ENCODE data around the gene SPATA2. TPM values are rescaled to one million over a fixed set of nuclear protein-coding genes. Genes with fewer than 3 reads are reported as not detected.
A peak's percentile ranks its signal among the peaks of the same experiment; 100 is the strongest.
"Not testable (repeated sequence)": the region's sequence is repeated elsewhere in the genome, so short reads cannot be mapped to it uniquely, and the experiment has no call there.

Gene SPATA2
- polyA plus RNA-seq, 3 donors from 2014 or later: 1.2 to 5.3 (median 2.2) TPM

GRCh38 chr20:49861232-49861631, 54.1 kb downstream of the SPATA2 start:
- Mint-ChIP-seq H3K27ac (peak overlapping the region in 3 of 6 donors; percentile 21 to 69 (median 44)), H3K36me3 (peaks cover 8 to 36% (median 9%) of the 10 kb centered on the region in 3 donors)
- H3K27me3 Mint-ChIP-seq (ENCODE audit: low read depth in 3 of 3); H3K9me3 Mint-ChIP-seq; H3K4me3 Mint-ChIP-seq; H3K4me1 Mint-ChIP-seq; DNase-seq: not testable (repeated sequence)

GRCh38 chr20:49859807-49860206, 55.5 kb downstream of the SPATA2 start:
- H3K27me3 Mint-ChIP-seq (ENCODE audit: low read depth in 3 of 3): no peaks in the 10 kb centered on the region
- H3K4me3 Mint-ChIP-seq: no peak overlapping the region
- peaks cover 8 to 35% (median 21%) of the 10 kb centered on the region in 3 donors for H3K36me3 Mint-ChIP-seq
- peaks cover 3 to 5% of the 10 kb centered on the region in 2 donors for H3K4me1 Mint-ChIP-seq
- no peak overlapping the region for H3K27ac Mint-ChIP-seq
- no peak for DNase-seq
- H3K9me3 Mint-ChIP-seq: no peaks in the 10 kb centered on the region

GRCh38 chr20:49859011-49859410, 56.3 kb downstream of the SPATA2 start:
- H3K36me3 Mint-ChIP-seq: peaks cover 4 to 33% (median 21%) of the 10 kb centered on the region in 3 donors
- DNase-seq: no peak
- H3K4me1 Mint-ChIP-seq: peaks cover 4 to 5% of the 10 kb centered on the region in 2 donors
- H3K4me3 Mint-ChIP-seq: no peak overlapping the region
- H3K27me3 Mint-ChIP-seq (ENCODE audit: low read depth in 3 of 3): no peaks in the 10 kb centered on the region
- no peak overlapping the region for H3K27ac Mint-ChIP-seq
- H3K9me3 Mint-ChIP-seq: no peaks in the 10 kb centered on the region

GRCh38 chr20:49858076-49858585, 57.2 kb downstream of the SPATA2 start:
- Mint-ChIP-seq H3K36me3 (peaks cover 4 to 32% (median 21%) of the 10 kb centered on the region in 3 donors), H3K9me3 (no peaks in the 10 kb centered on the region), H3K27ac (no peak overlapping the region), H3K27me3 (ENCODE audit: low read depth in 3 of 3) (no peaks in the 10 kb centered on the region), H3K4me1 (peaks cover 4 to 5% of the 10 kb centered on the region in 2 donors), H3K4me3 (no peak overlapping the region)
- DNase-seq: no peak

GRCh38 chr20:49856904-49857303, 58.4 kb downstream of the SPATA2 start:
- no peak overlapping the region for H3K27ac Mint-ChIP-seq
- no peak for DNase-seq
- no peaks in the 10 kb centered on the region for H3K27me3 Mint-ChIP-seq (ENCODE audit: low read depth in 3 of 3)
- H3K9me3 Mint-ChIP-seq: no peaks in the 10 kb centered on the region
- H3K36me3 Mint-ChIP-seq: peaks cover 9 to 37% (median 21%) of the 10 kb centered on the region in 3 donors
- H3K4me1 Mint-ChIP-seq: peaks cover 4 to 5% of the 10 kb centered on the region in 2 donors
- H3K4me3 Mint-ChIP-seq: no peak overlapping the region

GRCh38 chr20:49854190-49854875, 61.0 kb downstream of the SPATA2 start:
- Mint-ChIP-seq H3K27me3 (ENCODE audit: low read depth in 3 of 3) (no peaks in the 10 kb centered on the region), H3K9me3 (no peaks in the 10 kb centered on the region), H3K36me3 (peaks cover 5 to 36% (median 33%) of the 10 kb centered on the region in 3 donors), H3K4me3 (no peak overlapping the region), H3K27ac (peak overlapping the region in 1 of 6 donors; percentile 80), H3K4me1 (peaks cover 1 to 5% of the 10 kb centered on the region in 2 donors)
- DNase-seq: no peak

- H3K4me3 Mint-ChIP-seq: no peak overlapping the region
- H3K36me3 Mint-ChIP-seq: peaks cover 9 to 41% (median 40%) of the 10 kb centered on the region in 3 donors
- no peaks in the 10 kb centered on the region for H3K9me3 Mint-ChIP-seq
- H3K27ac Mint-ChIP-seq: peak overlapping the region in 1 of 6 donors; percentile 50
- DNase-seq: no peak
- peaks cover 1 to 5% of the 10 kb centered on the region in 2 donors for H3K4me1 Mint-ChIP-seq
- H3K27me3 Mint-ChIP-seq (ENCODE audit: low read depth in 3 of 3): no peaks in the 10 kb centered on the region
Measured at GRCh38 chr20:49853640-49854039, 61.7 kb downstream of the SPATA2 start.

Other genes with a start within 250 kb of the SPATA2 start
- 1 to 10 TPM in 2 of 3 donors, under 1 TPM in 1; 0.35 to 3.2 (median 2.8) TPM for gene B4GALT5, start 201.7 kb downstream of the SPATA2 start, polyA plus RNA-seq
- 1 to 10 TPM; 2.5 to 9.1 (median 3.2) TPM for gene SLC9A8, start 102.7 kb downstream of the SPATA2 start, polyA plus RNA-seq
- gene RNF114, start 20.9 kb upstream of the SPATA2 start, polyA plus RNA-seq: 100 to 1,000 TPM in 1 of 3 donors, 10 to 100 TPM in 2; 87.1 to 104 (median 97.6) TPM
- gene SNAI1, start 67.5 kb upstream of the SPATA2 start, polyA plus RNA-seq: under 1 TPM in 2 of 3 donors, not detected in 1; 0.36 to 0.68 TPM
- gene UBE2V1, start 197.6 kb upstream of the SPATA2 start, polyA plus RNA-seq: 100 to 1,000 TPM; 112 to 189 (median 185) TPM
- 10 to 100 TPM; 15.2 to 33.5 (median 19.7) TPM for gene PEDS1, start 238.2 kb upstream of the SPATA2 start, polyA plus RNA-seq